Activated CD4-positive, alpha-beta T cell treated with anti-CD3 and anti-CD28 coated beads, Interleukin-2, Interleukin-6, amounts not matched to agents 100 ng/mL and 50 ng/mL, durations not matched to agents 16 hours and 8 hours (primary cell): ENCODE measurements around the gene ZDHHC18.

Experiments used
- DNase-seq: peaks from one replicate; pipeline ENCODE4 v3.0.0-alpha.2; 2020

The ZDHHC18 gene, protein sequence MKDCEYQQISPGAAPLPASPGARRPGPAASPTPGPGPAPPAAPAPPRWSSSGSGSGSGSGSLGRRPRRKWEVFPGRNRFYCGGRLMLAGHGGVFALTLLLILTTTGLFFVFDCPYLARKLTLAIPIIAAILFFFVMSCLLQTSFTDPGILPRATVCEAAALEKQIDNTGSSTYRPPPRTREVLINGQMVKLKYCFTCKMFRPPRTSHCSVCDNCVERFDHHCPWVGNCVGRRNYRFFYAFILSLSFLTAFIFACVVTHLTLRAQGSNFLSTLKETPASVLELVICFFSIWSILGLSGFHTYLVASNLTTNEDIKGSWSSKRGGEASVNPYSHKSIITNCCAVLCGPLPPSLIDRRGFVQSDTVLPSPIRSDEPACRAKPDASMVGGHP

GRCh38 chr1:26826261-26827105 is at the start of gene ZDHHC18:
Gene ZDHHC18 (plus strand): TSS chr1:26826688. CDS start chr1:26826805, 117 bp downstream.
- DNase-seq, result peak; percentile 83

GRCh38 chr1:26779098-26779668 is 47.3 kb upstream of the ZDHHC18 start:
- DNase-seq, result no peak

- DNase-seq, result no peak
These were observed 46.0 kb upstream of the ZDHHC18 start for GRCh38 chr1:26780344-26780957.

DNA sequence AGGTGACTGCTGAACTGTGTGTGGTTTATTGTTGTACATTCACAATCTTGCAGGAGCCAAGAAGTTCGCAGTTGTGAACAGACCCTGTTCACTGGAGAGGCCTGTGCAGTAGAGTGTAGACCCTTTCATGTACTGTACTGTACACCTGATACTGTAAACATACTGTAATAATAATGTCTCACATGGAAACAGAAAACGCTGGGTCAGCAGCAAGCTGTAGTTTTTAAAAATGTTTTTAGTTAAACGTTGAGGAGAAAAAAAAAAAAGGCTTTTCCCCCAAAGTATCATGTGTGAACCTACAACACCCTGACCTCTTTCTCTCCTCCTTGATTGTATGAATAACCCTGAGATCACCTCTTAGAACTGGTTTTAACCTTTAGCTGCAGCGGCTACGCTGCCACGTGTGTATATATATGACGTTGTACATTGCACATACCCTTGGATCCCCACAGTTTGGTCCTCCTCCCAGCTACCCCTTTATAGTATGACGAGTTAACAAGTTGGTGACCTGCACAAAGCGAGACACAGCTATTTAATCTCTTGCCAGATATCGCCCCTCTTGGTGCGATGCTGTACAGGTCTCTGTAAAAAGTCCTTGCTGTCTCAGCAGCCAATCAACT is 45.2 kb upstream of the ZDHHC18 start:
- no peak for DNase-seq

GRCh38 chr1:26782521-26783212 is 43.8 kb upstream of the ZDHHC18 start:
- no peak for DNase-seq

GRCh38 chr1:26783646-26784022 is 42.9 kb upstream of the ZDHHC18 start:
- no peak for DNase-seq

DNA sequence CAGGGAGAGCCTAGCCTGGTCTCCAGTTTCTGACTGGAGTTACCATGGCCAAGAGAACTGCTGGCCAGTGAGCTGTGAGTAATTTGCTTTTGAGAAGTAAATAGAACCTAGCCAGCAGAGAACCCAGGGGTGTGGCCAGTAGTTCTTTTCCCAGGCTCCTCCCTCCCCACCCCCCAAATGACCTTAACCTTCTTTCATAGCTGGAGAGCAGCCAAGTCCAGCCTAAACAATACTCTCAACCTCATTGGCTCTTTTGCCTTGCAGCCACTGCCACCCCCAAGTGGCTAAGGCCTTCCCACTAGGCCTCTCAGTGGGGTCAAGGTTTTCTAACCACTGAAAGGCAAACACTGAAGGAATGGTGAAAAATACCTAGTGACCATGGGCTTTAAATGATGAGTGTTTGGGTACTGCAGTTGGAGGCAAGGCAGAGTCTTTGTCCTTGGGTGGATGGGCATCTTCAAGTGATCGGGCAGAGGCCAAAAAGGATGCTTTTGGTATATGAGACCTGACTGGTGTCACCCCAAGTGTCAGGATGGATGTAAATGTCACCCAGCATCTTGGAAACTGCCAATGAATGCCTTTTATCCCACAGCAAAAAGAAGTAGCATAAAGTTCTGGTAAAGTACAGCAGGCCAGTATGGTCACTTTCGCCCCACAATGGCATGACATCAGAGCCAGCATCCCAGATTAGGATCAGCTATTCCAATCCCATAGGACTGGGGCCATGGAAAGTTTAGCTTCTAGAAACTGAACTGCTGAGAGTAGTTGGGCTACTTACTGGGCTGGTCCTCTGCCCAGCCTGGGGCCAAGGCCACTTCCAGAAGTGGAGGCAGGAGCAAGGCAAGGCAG is 42.2 kb upstream of the ZDHHC18 start:
- DNase-seq, result no peak

- DNase-seq, result no peak
These were observed 41.6 kb upstream of the ZDHHC18 start for GRCh38 chr1:26784886-26785285.

DNA sequence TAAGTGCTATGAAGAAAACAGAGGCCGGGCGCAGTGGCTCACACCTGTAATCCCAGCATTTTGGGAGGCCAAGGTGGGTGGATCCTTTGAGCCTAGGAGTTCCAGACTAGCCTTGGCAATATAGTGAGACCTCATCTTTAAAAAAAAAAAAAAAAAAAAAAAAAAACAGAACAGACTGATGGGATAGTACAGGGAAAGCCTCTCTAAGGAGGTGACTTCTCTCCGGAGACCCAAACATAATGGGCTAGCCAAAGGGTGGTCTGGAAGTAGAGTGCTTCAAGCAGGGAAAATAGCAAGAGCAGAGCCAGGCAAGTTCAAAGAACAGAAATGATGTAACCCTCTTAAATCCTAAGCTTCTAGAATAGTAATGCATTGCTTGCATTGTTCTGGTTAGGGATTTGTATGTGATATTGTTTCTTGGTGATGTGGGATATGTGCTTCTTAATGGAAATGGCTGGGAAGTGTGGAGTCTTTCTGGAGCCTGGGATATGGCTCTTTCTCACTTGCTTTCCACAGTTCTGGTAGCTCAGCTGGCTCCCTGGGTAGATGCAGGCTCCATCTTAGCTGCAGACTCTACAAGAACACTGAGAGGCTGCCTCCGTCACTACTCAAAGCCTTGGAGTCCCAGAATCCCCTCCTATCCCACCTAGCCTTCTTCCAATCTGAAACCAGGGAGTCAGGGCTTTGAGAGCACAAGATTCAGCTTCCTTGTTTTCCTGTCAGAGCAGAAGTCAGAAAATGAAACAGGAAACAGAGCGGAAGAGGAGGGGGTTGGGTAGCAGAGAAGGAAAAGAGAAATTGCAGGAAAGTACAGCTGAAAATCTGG is 40.7 kb upstream of the ZDHHC18 start:
- DNase-seq, result no peak

DNA sequence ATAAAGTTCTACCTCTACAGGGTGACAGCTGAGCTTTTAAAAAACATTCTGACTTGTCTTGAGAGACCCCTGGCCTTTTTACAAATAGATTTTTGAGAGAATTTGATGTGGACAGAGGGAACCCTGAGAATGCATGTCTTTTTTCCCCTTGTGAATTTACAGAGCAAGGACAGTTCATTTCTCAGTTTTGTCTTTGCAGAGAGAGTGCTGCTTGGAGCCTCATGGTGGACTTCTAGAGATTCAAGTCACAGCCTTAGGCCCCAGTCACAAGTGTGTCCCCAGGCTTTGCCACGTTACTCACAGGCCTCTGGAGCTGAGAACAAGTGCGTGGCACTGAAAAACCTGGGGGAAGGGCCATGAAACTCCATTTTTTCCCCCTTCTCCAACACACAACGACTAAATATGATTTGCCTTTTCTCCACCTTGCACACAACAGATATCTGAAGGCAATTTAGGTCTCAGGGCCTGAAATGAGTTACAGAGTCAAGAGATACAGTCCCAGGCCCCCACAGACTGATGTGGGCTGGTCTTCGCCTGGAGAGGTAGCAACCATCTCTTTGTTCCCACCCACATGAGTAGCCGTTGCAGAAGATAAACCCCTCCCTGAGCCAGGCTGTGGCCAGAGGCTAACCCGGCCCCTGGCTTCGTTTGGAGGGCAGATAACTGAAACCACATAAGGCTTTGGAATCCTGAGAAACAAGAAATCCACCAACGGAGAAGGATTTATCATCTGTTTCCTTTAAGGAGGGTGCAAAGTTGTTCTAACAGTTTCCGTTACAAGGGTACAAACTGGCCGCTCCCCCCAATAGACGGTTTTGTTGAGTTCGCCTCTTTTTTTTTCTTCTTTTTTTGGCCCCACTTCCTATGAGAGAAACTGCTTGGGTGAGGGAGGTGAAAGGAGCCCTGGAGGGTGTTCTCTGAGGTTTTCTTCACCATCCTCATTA is 39.8 kb upstream of the ZDHHC18 start:
- DNase-seq, result peak; percentile 57

GRCh38 chr1:26787381-26787705 is 39.1 kb upstream of the ZDHHC18 start:
- DNase-seq, result peak; percentile 91

- peak; percentile 93 for DNase-seq
These were observed 38.6 kb upstream of the ZDHHC18 start, which contains the start of gene PIGV for GRCh38 chr1:26787706-26788514. Gene PIGV (plus strand): TSS chr1:26787950. CDS start chr1:26790816, 2,866 bp downstream.

DNA sequence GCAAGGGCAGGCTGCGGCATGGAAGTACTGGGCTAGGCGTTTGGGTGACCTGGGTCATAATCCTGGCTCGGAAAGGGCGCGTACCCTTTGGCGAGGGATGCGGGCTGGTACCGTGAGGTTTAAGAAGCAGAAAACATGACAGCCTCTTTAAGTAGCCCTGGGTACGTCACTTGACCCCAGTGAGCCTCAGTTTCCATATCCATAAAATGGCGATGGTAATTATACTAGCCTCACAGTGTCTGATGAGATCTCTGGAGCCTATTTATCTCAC is 38.0 kb upstream of the ZDHHC18 start:
- DNase-seq, result no peak

DNA sequence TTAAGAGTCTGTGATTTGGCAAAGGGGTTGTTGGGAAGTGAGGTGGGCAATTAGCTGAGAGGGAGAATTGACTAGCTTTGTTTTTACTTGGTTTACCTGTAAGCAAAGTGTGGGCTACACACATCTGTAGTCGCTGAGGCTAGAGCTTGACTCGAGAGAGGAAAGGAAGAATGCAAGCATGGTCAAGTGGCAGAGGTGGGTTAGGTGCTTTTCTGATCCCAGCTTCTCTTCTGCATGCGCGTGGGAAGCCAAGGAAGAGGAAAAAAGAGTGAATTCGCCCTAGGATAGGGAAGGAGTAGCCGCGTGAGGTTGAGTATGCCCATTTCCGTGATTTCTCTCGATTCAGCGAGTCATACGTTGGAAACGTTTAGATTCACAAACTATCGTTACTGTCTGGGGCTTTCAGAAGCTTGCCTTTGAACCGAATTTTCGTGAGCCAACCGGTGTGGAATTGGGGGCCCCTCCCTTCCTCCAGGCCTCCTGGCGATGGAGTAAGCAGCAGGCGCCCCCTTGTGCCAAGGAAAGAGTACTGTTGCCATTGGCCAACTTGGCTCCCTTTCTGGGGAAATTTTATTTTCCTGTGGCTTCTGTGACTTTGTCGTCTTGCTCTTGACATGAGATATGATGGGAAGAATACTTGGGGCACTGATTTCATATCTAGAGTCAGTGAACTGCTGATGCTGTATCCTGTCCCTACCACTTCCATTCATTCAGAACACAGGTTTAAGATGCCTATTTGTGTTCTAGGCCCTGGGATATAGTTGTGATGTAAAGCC is 37.5 kb upstream of the ZDHHC18 start:
- peak; percentile 93 for DNase-seq

GRCh38 chr1:26789612-26789865 is 36.9 kb upstream of the ZDHHC18 start:
- no peak for DNase-seq

GRCh38 chr1:26789931-26790330 is 36.6 kb upstream of the ZDHHC18 start:
- peak; percentile 67 for DNase-seq

DNA sequence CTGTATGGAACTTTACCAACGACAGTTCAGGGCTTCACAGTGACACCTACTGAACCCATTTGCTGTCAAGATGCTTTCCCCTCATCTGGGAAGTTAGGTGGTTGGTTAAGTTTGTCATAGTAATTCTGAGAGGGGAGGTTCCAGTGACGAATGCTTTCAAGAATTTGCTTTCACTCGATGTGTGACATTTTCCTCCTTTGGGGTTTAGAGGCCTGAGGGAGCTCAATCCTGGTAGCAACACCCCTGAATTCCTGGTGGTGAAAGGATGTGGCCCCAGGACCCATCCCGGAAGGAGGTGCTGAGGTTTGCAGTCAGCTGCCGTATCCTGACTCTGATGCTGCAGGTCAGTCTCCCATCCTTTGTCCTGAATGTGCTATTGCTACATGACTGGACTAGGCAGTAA is 35.9 kb upstream of the ZDHHC18 start:
- DNase-seq, result peak; percentile 87

- DNase-seq, result no peak
These were observed 35.3 kb upstream of the ZDHHC18 start for GRCh38 chr1:26791148-26791547.
